ENCODE measurements around the gene SESN2.

Gene SESN2

DNA sequence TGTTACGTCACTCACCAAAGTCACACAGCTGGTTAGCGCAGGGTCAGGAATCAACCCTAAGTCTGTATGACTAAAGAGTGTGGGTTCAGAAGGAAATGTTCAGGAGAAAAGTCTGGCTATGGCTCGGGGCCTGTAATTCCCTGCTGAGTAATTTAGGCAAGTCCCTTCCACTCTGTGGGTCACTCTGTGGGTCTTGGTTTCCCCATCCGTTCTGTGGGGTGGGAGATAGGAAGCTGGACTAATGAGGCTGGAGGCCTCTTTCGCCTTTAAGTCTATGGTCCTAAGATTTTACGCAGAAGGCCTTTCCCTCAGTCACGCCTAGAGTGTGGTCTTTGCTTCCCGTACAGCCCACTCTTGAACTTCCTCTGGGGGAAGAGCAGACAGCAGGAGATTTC lies 55.2 kb downstream of the SESN2 start:
- 87% methylated on average over 8 of the region's 8 CpGs for WGBS
- Histone ChIP-seq H4K8ac (ENCODE audit: low read length) (no peak overlapping the region), H2BK120ac (ENCODE audit: low read depth, low read length) (no peak overlapping the region), H3K36me3 (ENCODE audit: control insufficient read depth in 1 of 2, insufficient read depth in 2 of 2, low read depth in 1 of 2, low read length in 2 of 2) (no peaks in the 10 kb centered on the region), H2AK5ac (ENCODE audit: low read length, severe bottlenecking) (peak overlapping the region; percentile 61), H4K91ac (ENCODE audit: low read length) (no peak overlapping the region), H2BK15ac (ENCODE audit: low read depth, poor library complexity, severe bottlenecking) (no peak overlapping the region), H3K4me3 (ENCODE audit: insufficient read depth in 1 of 2, low read depth in 1 of 2, low read length in 2 of 2) (no peak overlapping the region), H2BK5ac (ENCODE audit: low read depth, low read length, poor library complexity, severe bottlenecking) (no peak overlapping the region), H3K27ac (ENCODE audit: low read length, poor library complexity, severe bottlenecking) (no peak overlapping the region), H3K79me1 (replicated peaks; ENCODE audit: low read length, poor library complexity, severe bottlenecking) (no peaks in the 10 kb centered on the region), H3K4ac (ENCODE audit: low read depth in 1 of 2, low read length in 2 of 2) (no peak overlapping the region), H3K14ac (ENCODE audit: low read length in 2 of 2) (no peak overlapping the region), H2BK12ac (ENCODE audit: low read length in 2 of 2) (no peak overlapping the region), H3K23ac (ENCODE audit: low read length in 2 of 2) (no peak overlapping the region), H3K18ac (ENCODE audit: low read depth in 1 of 2, low read length in 2 of 2) (no peak overlapping the region), H3K4me1 (ENCODE audit: control insufficient read depth, insufficient read depth, low read depth, low read length) (peaks cover 10% of the 10 kb centered on the region), H2AFZ (ENCODE audit: low read depth, low read length) (no peak overlapping the region), H3K9ac (ENCODE audit: low read length) (no peak overlapping the region), H3K4me2 (ENCODE audit: low read length, poor library complexity, severe bottlenecking) (no peak overlapping the region), H3K27me3 (ENCODE audit: control insufficient read depth in 1 of 2, insufficient read depth in 1 of 2, low read length in 2 of 2) (no peaks in the 10 kb centered on the region), H3K9me3 (ENCODE audit: control insufficient read depth, low read length) (no peaks in the 10 kb centered on the region)
- DNase-seq: peak; percentile 26

GRCh38 chr1:28317014-28317413 lies 57.7 kb downstream of the SESN2 start:
- Histone ChIP-seq H3K4me2 (ENCODE audit: low read length, poor library complexity, severe bottlenecking) (no peak overlapping the region), H2AK5ac (ENCODE audit: low read length, severe bottlenecking) (peak overlapping the region; percentile 70), H3K14ac (ENCODE audit: low read length in 2 of 2) (no peak overlapping the region), H3K4me1 (ENCODE audit: control insufficient read depth, insufficient read depth, low read depth, low read length) (peaks cover 13% of the 10 kb centered on the region), H2BK5ac (ENCODE audit: low read depth, low read length, poor library complexity, severe bottlenecking) (no peak overlapping the region), H3K23ac (ENCODE audit: low read length in 2 of 2) (no peak overlapping the region), H2BK15ac (ENCODE audit: low read depth, poor library complexity, severe bottlenecking) (no peak overlapping the region), H3K4me3 (ENCODE audit: insufficient read depth in 1 of 2, low read depth in 1 of 2, low read length in 2 of 2) (no peak overlapping the region), H2BK12ac (ENCODE audit: low read length in 2 of 2) (no peak overlapping the region), H3K79me1 (replicated peaks; ENCODE audit: low read length, poor library complexity, severe bottlenecking) (no peaks in the 10 kb centered on the region), H3K4ac (ENCODE audit: low read depth in 1 of 2, low read length in 2 of 2) (no peak overlapping the region), H3K27ac (ENCODE audit: low read length, poor library complexity, severe bottlenecking) (no peak overlapping the region), H4K8ac (ENCODE audit: low read length) (no peak overlapping the region), H4K91ac (ENCODE audit: low read length) (no peak overlapping the region), H3K9ac (ENCODE audit: low read length) (no peak overlapping the region), H2BK120ac (ENCODE audit: low read depth, low read length) (no peak overlapping the region), H2AFZ (ENCODE audit: low read depth, low read length) (no peak overlapping the region), H3K27me3 (ENCODE audit: control insufficient read depth in 1 of 2, insufficient read depth in 1 of 2, low read length in 2 of 2) (no peaks in the 10 kb centered on the region), H3K9me3 (ENCODE audit: control insufficient read depth, low read length) (no peaks in the 10 kb centered on the region), H3K18ac (ENCODE audit: low read depth in 1 of 2, low read length in 2 of 2) (no peak overlapping the region), H3K36me3 (ENCODE audit: control insufficient read depth in 1 of 2, insufficient read depth in 2 of 2, low read depth in 1 of 2, low read length in 2 of 2) (no peaks in the 10 kb centered on the region)
- DNase-seq: no peak
- 90% methylated on average over 5 of the region's 7 CpGs for WGBS

- Histone ChIP-seq H3K9ac (ENCODE audit: low read length) (no peak overlapping the region), H2BK15ac (ENCODE audit: low read depth, poor library complexity, severe bottlenecking) (no peak overlapping the region), H3K14ac (ENCODE audit: low read length in 2 of 2) (no peak overlapping the region), H2BK12ac (ENCODE audit: low read length in 2 of 2) (no peak overlapping the region), H3K4me2 (ENCODE audit: low read length, poor library complexity, severe bottlenecking) (no peak overlapping the region), H3K27ac (ENCODE audit: low read length, poor library complexity, severe bottlenecking) (peak overlapping the region; percentile 59), H2AFZ (ENCODE audit: low read depth, low read length) (no peak overlapping the region), H3K18ac (ENCODE audit: low read depth in 1 of 2, low read length in 2 of 2) (no peak overlapping the region), H3K9me3 (ENCODE audit: control insufficient read depth, low read length) (no peaks in the 10 kb centered on the region), H3K4me1 (ENCODE audit: control insufficient read depth, insufficient read depth, low read depth, low read length) (peaks cover 6% of the 10 kb centered on the region), H2BK5ac (ENCODE audit: low read depth, low read length, poor library complexity, severe bottlenecking) (no peak overlapping the region), H3K4ac (ENCODE audit: low read depth in 1 of 2, low read length in 2 of 2) (no peak overlapping the region), H3K79me1 (replicated peaks; ENCODE audit: low read length, poor library complexity, severe bottlenecking) (no peaks in the 10 kb centered on the region), H2BK120ac (ENCODE audit: low read depth, low read length) (no peak overlapping the region), H2AK5ac (ENCODE audit: low read length, severe bottlenecking) (no peak overlapping the region), H3K27me3 (ENCODE audit: control insufficient read depth in 1 of 2, insufficient read depth in 1 of 2, low read length in 2 of 2) (no peaks in the 10 kb centered on the region), H3K36me3 (ENCODE audit: control insufficient read depth in 1 of 2, insufficient read depth in 2 of 2, low read depth in 1 of 2, low read length in 2 of 2) (no peaks in the 10 kb centered on the region), H3K23ac (ENCODE audit: low read length in 2 of 2) (no peak overlapping the region), H4K8ac (ENCODE audit: low read length) (no peak overlapping the region), H3K4me3 (ENCODE audit: insufficient read depth in 1 of 2, low read depth in 1 of 2, low read length in 2 of 2) (no peak overlapping the region), H4K91ac (ENCODE audit: low read length) (no peak overlapping the region)
- WGBS: 74% methylated on average over 3 of the region's 3 CpGs
- no peak for DNase-seq
These were observed 62.9 kb downstream of the SESN2 start for GRCh38 chr1:28322194-28322593.

- H2AK5ac ChIP-seq (ENCODE audit: low read length, severe bottlenecking): no peak overlapping the region
- no peak overlapping the region for H3K18ac ChIP-seq (ENCODE audit: low read depth in 1 of 2, low read length in 2 of 2)
- H2BK12ac ChIP-seq (ENCODE audit: low read length in 2 of 2): no peak overlapping the region
- H3K27me3 ChIP-seq (ENCODE audit: control insufficient read depth in 1 of 2, insufficient read depth in 1 of 2, low read length in 2 of 2): no peaks in the 10 kb centered on the region
- no peak overlapping the region for H3K4me3 ChIP-seq (ENCODE audit: insufficient read depth in 1 of 2, low read depth in 1 of 2, low read length in 2 of 2)
- H3K27ac ChIP-seq (ENCODE audit: low read length, poor library complexity, severe bottlenecking): no peak overlapping the region
- WGBS: 44% methylated on average over 3 of the region's 3 CpGs
- no peak for DNase-seq
- no peak overlapping the region for H2BK5ac ChIP-seq (ENCODE audit: low read depth, low read length, poor library complexity, severe bottlenecking)
- no peak overlapping the region for H4K91ac ChIP-seq (ENCODE audit: low read length)
- no peak overlapping the region for H4K8ac ChIP-seq (ENCODE audit: low read length)
- H3K9me3 ChIP-seq (ENCODE audit: control insufficient read depth, low read length): no peaks in the 10 kb centered on the region
- H2BK120ac ChIP-seq (ENCODE audit: low read depth, low read length): no peak overlapping the region
- H2BK15ac ChIP-seq (ENCODE audit: low read depth, poor library complexity, severe bottlenecking): no peak overlapping the region
- H3K79me1 ChIP-seq (replicated peaks; ENCODE audit: low read length, poor library complexity, severe bottlenecking): no peaks in the 10 kb centered on the region
- H3K14ac ChIP-seq (ENCODE audit: low read length in 2 of 2): no peak overlapping the region
- no peak overlapping the region for H3K23ac ChIP-seq (ENCODE audit: low read length in 2 of 2)
- H3K4me2 ChIP-seq (ENCODE audit: low read length, poor library complexity, severe bottlenecking): no peak overlapping the region
- no peak overlapping the region for H2AFZ ChIP-seq (ENCODE audit: low read depth, low read length)
- peaks cover 8% of the 10 kb centered on the region for H3K4me1 ChIP-seq (ENCODE audit: control insufficient read depth, insufficient read depth, low read depth, low read length)
- H3K4ac ChIP-seq (ENCODE audit: low read depth in 1 of 2, low read length in 2 of 2): no peak overlapping the region
- no peaks in the 10 kb centered on the region for H3K36me3 ChIP-seq (ENCODE audit: control insufficient read depth in 1 of 2, insufficient read depth in 2 of 2, low read depth in 1 of 2, low read length in 2 of 2)
- H3K9ac ChIP-seq (ENCODE audit: low read length): no peak overlapping the region
These were observed 64.4 kb downstream of the SESN2 start for GRCh38 chr1:28323720-28324119.
